Stimulated activated CD4-positive, alpha-beta T cell treated with anti-CD3 and anti-CD28 coated beads, Interleukin-4, amount 100 ng/mL, for 24 hours (primary cell): Measurements from ENCODE around the gene PRKAG1.

Experiments used
- DNase-seq: peaks from one replicate; pipeline ENCODE4 v3.0.0-alpha.2; 2020

Gene PRKAG1

GRCh38 chr12:49049566-49050224 lies 31.1 kb upstream of the PRKAG1 start:
- DNase-seq, result no peak

- no peak for DNase-seq
These were observed 30.4 kb upstream of the PRKAG1 start for GRCh38 chr12:49048953-49049352.

GRCh38 chr12:49046129-49046895 lies 27.7 kb upstream of the PRKAG1 start:
- DNase-seq, result no peak

GRCh38 chr12:49044660-49045059 lies 26.1 kb upstream of the PRKAG1 start:
- DNase-seq, result no peak

- peak; percentile 81 for DNase-seq
These were observed 25.3 kb upstream of the PRKAG1 start for GRCh38 chr12:49043856-49044258.

- DNase-seq, result no peak
These were observed 24.7 kb upstream of the PRKAG1 start for GRCh38 chr12:49043241-49043640.

- DNase-seq, result no peak
These were observed 23.4 kb upstream of the PRKAG1 start for GRCh38 chr12:49041881-49042484.

- DNase-seq, result no peak
These were observed 22.7 kb upstream of the PRKAG1 start for GRCh38 chr12:49041036-49041880.

GRCh38 chr12:49040364-49040855 lies 21.8 kb upstream of the PRKAG1 start:
- no peak for DNase-seq

GRCh38 chr12:49039421-49040363 lies 21.1 kb upstream of the PRKAG1 start:
- DNase-seq, result no peak

- DNase-seq, result no peak
These were observed 19.8 kb upstream of the PRKAG1 start for GRCh38 chr12:49038291-49038955.

GRCh38 chr12:49037947-49038237 lies 19.3 kb upstream of the PRKAG1 start:
- DNase-seq, result no peak

GRCh38 chr12:49037111-49037946 lies 18.8 kb upstream of the PRKAG1 start:
- DNase-seq, result no peak

GRCh38 chr12:49036029-49036428 lies 17.5 kb upstream of the PRKAG1 start:
- no peak for DNase-seq

GRCh38 chr12:49034286-49034622 lies 15.7 kb upstream of the PRKAG1 start:
- DNase-seq, result no peak

GRCh38 chr12:49033611-49034285 lies 15.2 kb upstream of the PRKAG1 start:
- no peak for DNase-seq

GRCh38 chr12:49032679-49033447 lies 14.3 kb upstream of the PRKAG1 start:
- no peak for DNase-seq

GRCh38 chr12:49032276-49032675 lies 13.7 kb upstream of the PRKAG1 start:
- DNase-seq, result no peak

GRCh38 chr12:49031573-49032161 lies 13.1 kb upstream of the PRKAG1 start:
- no peak for DNase-seq
